Ishikawa (cell line): ENCODE measurements around the gene PIM3.

Source experiments
- CEBPB ChIP-seq: IDR thresholded peaks from 2 replicates; pipeline ENCODE4 v1.6.1; 2012
- CREB1 ChIP-seq: IDR thresholded peaks from 2 replicates; pipeline ENCODE4 v1.6.1; 2012; ENCODE audit warnings: low read depth
- EGR1 ChIP-seq: IDR thresholded peaks from 2 replicates; pipeline ENCODE4 v1.6.1; 2012
- EP300 ChIP-seq: IDR thresholded peaks from 2 replicates; pipeline ENCODE4 v1.6.1; 2012; ENCODE audit warnings: borderline replicate concordance
- FOXM1 ChIP-seq: IDR thresholded peaks from 2 replicates; pipeline ENCODE4 v1.6.1; 2012; ENCODE audit warnings: low read depth, borderline replicate concordance
- MAX ChIP-seq: IDR thresholded peaks from 2 replicates; pipeline ENCODE4 v1.6.1; 2012
- NFIC ChIP-seq: IDR thresholded peaks from 2 replicates; pipeline ENCODE4 v1.6.1; 2012
- RAD21 ChIP-seq: IDR thresholded peaks from 2 replicates; pipeline ENCODE4 v1.6.1; 2012; ENCODE audit warnings: low read depth
- REST ChIP-seq: IDR thresholded peaks from 2 replicates; pipeline ENCODE4 v1.6.1; 2012; ENCODE audit warnings: low read depth, mild to moderate bottlenecking
- TAF1 ChIP-seq: IDR thresholded peaks from 2 replicates; pipeline ENCODE4 v1.6.1; 2012; ENCODE audit warnings: low read depth, mild to moderate bottlenecking
- TCF12 ChIP-seq: IDR thresholded peaks from 2 replicates; pipeline ENCODE4 v1.6.1; 2012; ENCODE audit warnings: low read depth
- TEAD4 ChIP-seq: IDR thresholded peaks from 2 replicates; pipeline ENCODE4 v1.6.1; 2012
- USF1 ChIP-seq: IDR thresholded peaks from 2 replicates; pipeline ENCODE4 v1.6.1; 2012
- YY1 ChIP-seq: IDR thresholded peaks from 2 replicates; pipeline ENCODE4 v1.6.1; 2012; ENCODE audit warnings: low read depth
- ZBTB7A ChIP-seq: IDR thresholded peaks from 2 replicates; pipeline ENCODE4 v1.6.1; 2012; ENCODE audit warnings: low read depth

The PIM3 gene

GRCh38 chr22:49951000-49951677 is 9.4 kb upstream of the PIM3 start:
- no peak for TF ChIP-seq CEBPB
- peak; percentile 48; the same call in 1 of the 2 replicates for TF ChIP-seq EP300
- TF ChIP-seq FOXM1: 0 out of 2 replicates have a peak, but pooled peaks have one; percentile 22
- TF ChIP-seq TCF12: peak; percentile 79
- peak; percentile 20; the same call in 1 of the 2 replicates for TF ChIP-seq YY1
- TF ChIP-seq EGR1: no peak
- TF ChIP-seq NFIC: peak; percentile 79
- TF ChIP-seq MAX: peak; percentile 92
- peak; percentile 73 for TF ChIP-seq USF1
- TF ChIP-seq ZBTB7A: peak; percentile 92

- TF ChIP-seq RAD21 (no peak), USF1 (no peak), EGR1 (no peak), REST (no peak), YY1 (no peak), NFIC (no peak), TCF12 (no peak; the same call in 1 of the 2 replicates), MAX (no peak), EP300 (no peak), FOXM1 (no peak), TAF1 (no peak), CREB1 (no peak), TEAD4 (no peak), CEBPB (no peak), ZBTB7A (no peak)
These were observed 8.9 kb upstream of the PIM3 start for GRCh38 chr22:49951678-49951985.

GRCh38 chr22:49951986-49952896 is 8.3 kb upstream of the PIM3 start:
- TF ChIP-seq TAF1 (no peak), REST (no peak), ZBTB7A (peak; percentile 66; the same call in 1 of the 2 replicates), MAX (no peak), RAD21 (no peak), YY1 (no peak), TEAD4 (peak; percentile 92)

GRCh38 chr22:49953027-49953679 is 7.4 kb upstream of the PIM3 start:
- no peak for TF ChIP-seq MAX
- TF ChIP-seq TCF12: no peak
- TF ChIP-seq NFIC: no peak

- TF ChIP-seq RAD21: no peak
- TF ChIP-seq CREB1: no peak
- no peak for TF ChIP-seq FOXM1
- TF ChIP-seq EP300: no peak
- TF ChIP-seq ZBTB7A: no peak
- no peak for TF ChIP-seq EGR1
- no peak for TF ChIP-seq NFIC
- no peak for TF ChIP-seq USF1
- TF ChIP-seq REST: no peak
These were observed 6.8 kb upstream of the PIM3 start for GRCh38 chr22:49953680-49954344.
